K562 (cell line): ENCODE results near the gene CHGA. TPM values are rescaled to one million over a fixed set of nuclear protein-coding genes. Genes with fewer than 3 reads are reported as not detected.

Experiments used
- ATAC-seq: fragments of 200-7000 bp; cut with Tn5 transposase; 3 replicates; pipeline ENCODE4 v1.9.1; 2020; ENCODE audit warnings: moderate library complexity
- BruUV-seq: library from RNA; stranded (reverse); fragments of 400-500 nt; replicated peaks from 2 replicates; lab custom pipeline; 2021; lab: Mats Ljungman, UMichigan
- CTCF ChIA-PET: fragments of 300-600 bp; formaldehyde crosslinking; extraction: SDS; loops from one replicate; lab custom pipeline; 2021; ENCODE audit warnings: low intra/inter-chr PET ratio; lab: Yijun Ruan, JAX
- POLR2A ChIA-PET: fragments of 300-600, 350-650 bp; sonication (Branson Sonifier 250); formaldehyde crosslinking; extraction: SDS; loops from one replicate; lab custom pipeline; 2021; ENCODE audit warnings: antibody characterized with exemption, inconsistent platforms; lab: Yijun Ruan, JAX
- DNase-seq, 4 experiments: peaks; one replicate each; pipeline versions ENCODE4 v3.0.0 to v3.0.0-alpha.2; 2011 to 2018; ENCODE audit warnings: low spot score in 3 of 4, mixed read lengths in 3 of 4; ENCODE audit errors: extremely low read depth in 1 of 4
- FAIRE-seq: peaks from 2 replicates; lab custom pipeline; 2011; peaks lifted over from hg19 to GRCh38; lab: Jason Lieb, UNC
- H2AFZ ChIP-seq: 2 replicates; pipeline ENCODE4 v1.6.0; 2011; ENCODE audit warnings: low read depth, low read length, control low read depth, inconsistent platforms
- H3K27ac ChIP-seq: fragments of 200-600 bp; 3 replicates; pipeline ENCODE4 v1.8.0; 2011; ENCODE audit warnings: low read depth, mild to moderate bottlenecking, control low read depth, inconsistent platforms, low read length, moderate library complexity, mixed read lengths; ENCODE audit errors: extremely low read depth
- H3K27me3 ChIP-seq, 2 experiments: fragments of 300-600 bp in 1 of 2; 2 replicates in 1 of 2; 3 replicates in 1 of 2; pipeline versions ENCODE4 v1.6.0 to v1.8.0; 2011; ENCODE audit warnings: inconsistent platforms in 2 of 2, low read length in 2 of 2, mild to moderate bottlenecking in 1 of 2, mixed read lengths in 1 of 2, moderate library complexity in 1 of 2; ENCODE audit not compliant: control insufficient read depth in 2 of 2, insufficient read depth in 2 of 2
- H3K36me3 ChIP-seq: fragments of 300-600 bp; 3 replicates; pipeline ENCODE4 v1.8.0; 2011; ENCODE audit warnings: mild to moderate bottlenecking, low read length, inconsistent platforms; ENCODE audit not compliant: control insufficient read depth, insufficient read depth
- H3K4me1 ChIP-seq, 2 experiments: fragments of 200-600 bp in 1 of 2; replicated peaks in 1 of 2; 2 replicates in 1 of 2; 3 replicates in 1 of 2; pipeline versions ENCODE4 v1.5.1 to v1.8.0; 2011; ENCODE audit warnings: inconsistent platforms in 2 of 2, low read length in 2 of 2, mild to moderate bottlenecking in 1 of 2, mixed read lengths in 1 of 2, moderate library complexity in 1 of 2; ENCODE audit not compliant: control insufficient read depth in 2 of 2, insufficient read depth in 2 of 2
- H3K4me2 ChIP-seq: 2 replicates; pipeline ENCODE4 v1.6.1; 2011; ENCODE audit warnings: low read length, control low read depth, inconsistent platforms, mixed read lengths; ENCODE audit not compliant: insufficient read depth
- H3K4me3 ChIP-seq: fragments of 200-600 bp; sonication (generic), shearing (Covaris generic); 2 replicates; pipeline ENCODE4 v1.5.1; 2016; ENCODE audit warnings: control low read depth, inconsistent platforms
- H3K79me2 ChIP-seq: fragments of 200-600 bp; 3 replicates; pipeline ENCODE4 v1.8.0; 2011; ENCODE audit warnings: low read length, inconsistent platforms; ENCODE audit not compliant: control insufficient read depth, insufficient read depth
- H3K9ac ChIP-seq, 2 experiments: 2 replicates each; pipeline versions ENCODE4 v1.6.0 to v1.6.1; 2011; ENCODE audit warnings: low read depth in 2 of 2, low read length in 2 of 2, control low read depth in 1 of 2, inconsistent platforms in 1 of 2, mild to moderate bottlenecking in 1 of 2, mixed read lengths in 1 of 2; ENCODE audit not compliant: insufficient read depth in 1 of 2
- H3K9me1 ChIP-seq: one replicate; pipeline ENCODE4 v1.6.0; 2011; ENCODE audit warnings: inconsistent platforms, mild to moderate bottlenecking, low read length, moderate library complexity; ENCODE audit not compliant: control insufficient read depth, insufficient read depth
- H3K9me3 ChIP-seq: replicated peaks from 2 replicates; pipeline ENCODE4 v1.5.1; 2011; ENCODE audit warnings: low read depth, low read length, inconsistent platforms; ENCODE audit not compliant: control insufficient read depth, insufficient read depth
- H4K20me1 ChIP-seq: replicated peaks from 2 replicates; pipeline ENCODE4 v1.6.1; 2011; ENCODE audit warnings: low read length, inconsistent platforms, mixed read lengths; ENCODE audit not compliant: control insufficient read depth, insufficient read depth
- COPS2 ChIP-seq: fragments of 450-650 bp; conservative IDR thresholded peaks from 2 replicates; pipeline ENCODE4 v1.6.1; 2016; ENCODE audit warnings: mild to moderate bottlenecking, moderate library complexity
- GATAD2A ChIP-seq: fragments of 450-650 bp; IDR thresholded peaks from 2 replicates; pipeline ENCODE4 v1.6.1; 2017
- SMARCB1 ChIP-seq: IDR thresholded peaks from 2 replicates; pipeline ENCODE4 v1.6.1; 2011; ENCODE audit warnings: improper control_type of control experiment, low read depth; ENCODE audit not compliant: insufficient read length
- TCF3 ChIP-seq: sonication (generic); formaldehyde crosslinking; IDR thresholded peaks from 2 replicates; pipeline ENCODE4 v1.4.0; 2020; ENCODE audit warnings: mild to moderate bottlenecking, missing genetic modification reagents
- ZNF311 ChIP-seq: fragments of 250-450 bp; sonication (Bioruptor Pico); IDR thresholded peaks from 2 replicates; pipeline ENCODE4 v1.4.0; 2020; ENCODE audit warnings: mild to moderate bottlenecking, moderate library complexity
- WGBS: fragments of 100-300 bp; shearing (Covaris generic); methylation state at CpG from one replicate; pipeline ENCODE4 v1.1.6; 2016; ENCODE audit warnings: low coverage, mixed read lengths; ENCODE audit not compliant: insufficient coverage; ENCODE audit errors: missing lambda C conversion rate; 5-methylcytosine and 5-hydroxymethylcytosine counted together
- in situ Hi-C: fragments of 300-500 bp; cut with MboI; formaldehyde crosslinking; loops from 4 replicates; pipeline ENCODE4 v1.15.0; 2018; ENCODE audit warnings: inconsistent platforms, mixed read lengths
- intact Hi-C: fragments of 100-400 bp; cut with micrococcal nuclease; formaldehyde crosslinking; loops from 2 replicates; pipeline ENCODE4 v1.14.2; 2022
- polyA plus RNA-seq, 8 experiments: library from polyadenylated mRNA; depleted of rRNA in 4 of 8; stranded (reverse) in 5 of 8; unstranded in 3 of 8; fragments of >200 nt; fragmentation: Nextera tagmentation in 2 of 8; fragmentation: Illumina TruSeq in 1 of 8; extraction: Ambion mirVana in 2 of 8; extraction: Trizol in 1 of 8; gene quantifications; 2 replicates each; pipeline versions ENCODE4 v1.2.1 to v1.2.3, GENCODE V29; 2011 to 2014; ENCODE audit warnings: inconsistent platforms in 1 of 8, missing spikeins in 1 of 8
- total RNA-seq, 7 experiments: library from RNA; depleted of rRNA in 6 of 7; stranded (reverse); fragments of >200 nt in 6 of 7; fragmentation: Illumina TruSeq in 2 of 7; extraction: Trizol in 2 of 7; gene quantifications; 2 replicates each; pipeline versions ENCODE4 v1.2.1 to v1.2.3, GENCODE V29; 2011 to 2021; ENCODE audit warnings: low replicate concordance in 1 of 7

Gene CHGA
- total and polyA plus RNA-seq, 9 of the 15 experiments (the other 6 are each of a cell fraction or from before 2014, with no cell fraction given): not detected

DNA sequence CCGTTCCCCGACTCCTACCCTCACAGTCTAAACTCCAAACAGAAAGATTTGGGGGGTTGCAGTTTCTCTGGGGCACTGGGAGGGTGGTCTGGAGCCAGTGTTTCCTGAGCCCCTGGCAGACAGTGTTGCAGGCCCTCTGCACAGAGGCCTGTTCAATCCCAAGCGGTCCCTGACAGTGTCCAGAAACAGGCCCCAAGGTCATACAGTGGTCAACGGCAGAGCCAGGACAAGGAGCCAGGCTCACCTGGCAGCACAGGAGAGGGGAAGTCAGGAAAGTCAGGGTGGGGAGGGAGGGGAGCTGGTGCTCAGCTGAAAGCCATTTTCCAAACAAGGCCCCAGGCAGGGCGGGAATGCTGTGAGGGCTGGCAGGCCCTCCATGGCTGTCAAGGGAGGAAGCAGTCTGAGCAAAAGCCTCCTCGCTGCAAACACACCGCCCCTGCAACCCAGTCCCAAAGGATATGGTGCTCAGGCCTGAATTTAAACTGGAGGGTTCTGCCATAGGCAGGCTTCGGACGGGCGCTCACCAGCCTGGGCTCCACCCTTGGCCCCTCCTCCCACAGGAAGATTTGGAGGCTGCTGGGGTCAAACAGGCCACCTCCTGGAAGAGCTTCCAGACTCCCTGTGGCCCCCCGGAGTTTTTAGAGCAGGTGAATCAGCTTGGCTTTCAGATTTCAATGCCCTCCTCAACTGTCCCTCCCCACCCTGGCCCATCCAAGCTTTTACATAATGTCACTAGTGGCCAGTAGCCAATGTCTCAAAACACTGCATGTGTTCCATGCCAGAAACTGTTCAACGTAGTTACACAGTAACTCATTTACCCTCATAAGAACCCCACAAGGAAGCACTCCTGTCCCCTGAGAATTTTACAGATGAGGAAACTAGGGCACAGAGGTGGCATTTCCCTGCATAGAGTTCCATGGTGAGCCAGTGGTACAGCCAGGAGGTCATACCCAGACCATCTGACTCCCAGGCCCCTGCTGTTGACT lies 41.5 kb downstream of the CHGA start:
- H3K4me2 ChIP-seq: no peak overlapping the region
- no peak overlapping the region for H3K4me3 ChIP-seq
- no peak for TF ChIP-seq TCF3 (CRISPR knock-in tag)
- ChIA-PET CTCF (no interaction called here), POLR2A (interaction anchor here (0.6 kb wide), 1 partner anchor 10 kb away, joined by 3 read pairs; no protein-coding TSS in a partner anchor)
- H3K4me1 ChIP-seq: no peaks in the 10 kb centered on the region; a peak in 1 of 5 replicates
- no peak overlapping the region for H3K9ac ChIP-seq
- H3K9me1 ChIP-seq: no peaks in the 10 kb centered on the region
- intact Hi-C loops (no loop called here), in situ Hi-C loops (no loop called here)
- H4K20me1 ChIP-seq: no peaks in the 10 kb centered on the region
- H3K27me3 ChIP-seq: no peaks in the 10 kb centered on the region
- no peak overlapping the region for H2AFZ ChIP-seq
- no peaks in the 10 kb centered on the region for H3K9me3 ChIP-seq
- 84% methylated on average over 9 of the region's 12 CpGs for WGBS
- no peak overlapping the region for H3K27ac ChIP-seq
- H3K36me3 ChIP-seq: no peaks in the 10 kb centered on the region; the same call in 2 of the 3 replicates
- no peak for DNase-seq
- ATAC-seq: no peak
- FAIRE-seq: no peak
- H3K79me2 ChIP-seq: peaks cover 4% of the 10 kb centered on the region; the same call in 1 of the 3 replicates
- no TSS peak for BruUV-seq

DNA sequence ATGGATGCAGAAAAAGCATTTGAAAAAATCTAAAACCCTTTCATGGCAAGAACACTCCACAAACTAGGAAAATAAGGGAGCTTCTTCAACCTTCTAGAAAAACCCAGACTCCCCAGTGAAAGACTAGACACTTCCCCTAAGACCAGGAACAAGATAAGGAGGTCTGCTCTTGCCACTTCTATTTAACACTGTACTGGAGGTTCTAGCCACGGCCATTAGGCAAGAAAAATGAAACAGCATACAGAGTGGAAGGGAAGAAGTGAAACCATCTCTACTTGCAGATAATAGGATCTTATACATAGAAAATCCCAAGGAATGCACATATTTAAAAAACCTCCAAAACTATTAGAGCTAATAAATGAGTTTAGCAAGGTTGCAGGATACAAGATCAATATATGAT lies 42.3 kb downstream of the CHGA start:
- peaks cover 4% of the 10 kb centered on the region; the same call in 1 of the 3 replicates for H3K79me2 ChIP-seq
- FAIRE-seq (no peak), ATAC-seq (no peak), DNase-seq (no peak)
- H3K36me3 ChIP-seq: no peaks in the 10 kb centered on the region; the same call in 2 of the 3 replicates
- no peak overlapping the region for H3K27ac ChIP-seq
- 17% methylated on average over 1 of the region's 1 CpG for WGBS
- ChIA-PET CTCF (no interaction called here), POLR2A (interaction anchor here (1.2 kb wide), 1 partner anchor 9 kb away, joined by 4 read pairs; no protein-coding TSS in a partner anchor)
- no TSS peak for BruUV-seq
- no peak overlapping the region for H3K4me2 ChIP-seq
- H3K4me1 ChIP-seq: no peaks in the 10 kb centered on the region; a peak in 1 of 5 replicates
- H3K9ac ChIP-seq: no peak overlapping the region
- intact Hi-C loops: no loop called here
- H3K9me1 ChIP-seq: no peaks in the 10 kb centered on the region
- in situ Hi-C loops: no loop called here
- H4K20me1 ChIP-seq: no peaks in the 10 kb centered on the region
- no peak overlapping the region for H3K4me3 ChIP-seq
- H2AFZ ChIP-seq: no peak overlapping the region
- H3K27me3 ChIP-seq: no peaks in the 10 kb centered on the region
- no peaks in the 10 kb centered on the region for H3K9me3 ChIP-seq
- no peak for TF ChIP-seq GATAD2A
- TF ChIP-seq ZNF311: no peak
- TF ChIP-seq COPS2: no peak
- TF ChIP-seq SMARCB1: no peak
